K562 (cell line): ENCODE results near the gene ALOX12. TPM values are rescaled to one million over a fixed set of nuclear protein-coding genes. Genes with fewer than 3 reads are reported as not detected.

Experiments
- ATF3 ChIP-seq, 2 experiments: fragments of 450-650 bp in 1 of 2; sonication (generic) in 1 of 2; formaldehyde crosslinking in 1 of 2; IDR thresholded peaks in 1 of 2; conservative IDR thresholded peaks in 1 of 2; 2 replicates each; pipeline versions ENCODE4 v1.6.1 to v1.8.1; 2016 to 2023; ENCODE audit warnings: mild to moderate bottlenecking in 2 of 2, moderate library complexity in 2 of 2, inconsistent platforms in 1 of 2, missing genetic modification reagents in 1 of 2
- ELF4 ChIP-seq: fragments of 450-650 bp; formaldehyde crosslinking; IDR thresholded peaks from 2 replicates; pipeline ENCODE4 v1.4.0; 2022; ENCODE audit warnings: missing genetic modification characterization
- FIP1L1 ChIP-seq: fragments of 200-400 bp; formaldehyde crosslinking; IDR thresholded peaks from 2 replicates; pipeline ENCODE4 v1.6.1; 2018; ENCODE audit warnings: mild to moderate bottlenecking, low read depth, low read length; ENCODE audit not compliant: poor library complexity, severe bottlenecking
- GMEB1 ChIP-seq: fragments of 250-450 bp; sonication (Bioruptor Pico); IDR thresholded peaks from 2 replicates; pipeline ENCODE4 v1.4.0; 2020; ENCODE audit warnings: mild to moderate bottlenecking
- HES1 ChIP-seq: fragments of 450-650 bp; IDR thresholded peaks from 2 replicates; pipeline ENCODE4 v1.6.1; 2016; ENCODE audit warnings: low read depth, mild to moderate bottlenecking, moderate library complexity
- HNRNPK ChIP-seq: fragments of 200-400 bp; formaldehyde crosslinking; IDR thresholded peaks from one replicate; pipeline ENCODE4 v1.6.1; 2018; ENCODE audit warnings: mild to moderate bottlenecking, low read depth, low read length; ENCODE audit not compliant: poor library complexity, severe bottlenecking
- HNRNPL ChIP-seq: fragments of 200-400 bp; formaldehyde crosslinking; IDR thresholded peaks from 2 replicates; pipeline ENCODE4 v1.6.1; 2017; ENCODE audit warnings: low read depth, mild to moderate bottlenecking, low read length
- NR2C2 ChIP-seq, 2 experiments: fragments of 200-800 bp in 1 of 2; sonication (Bioruptor generic) in 1 of 2; sonication (generic) in 1 of 2; formaldehyde crosslinking in 1 of 2; IDR thresholded peaks; 2 replicates each; pipeline versions ENCODE4 v1.6.1 to v1.8.0; 2016 to 2022; ENCODE audit warnings: mild to moderate bottlenecking in 1 of 2, missing compliant biosample characterization in 1 of 2, missing genetic modification characterization in 1 of 2, missing genetic modification reagents in 1 of 2
- POLR2G ChIP-seq: fragments of 200-400 bp; formaldehyde crosslinking; IDR thresholded peaks from 2 replicates; pipeline ENCODE4 v1.6.1; 2017; ENCODE audit warnings: low read depth, mild to moderate bottlenecking, antibody characterized with exemption, low read length, moderate library complexity
- RBFOX2 ChIP-seq: fragments of 200-400 bp; formaldehyde crosslinking; IDR thresholded peaks from 2 replicates; pipeline ENCODE4 v1.6.1; 2017; ENCODE audit warnings: low read depth, mild to moderate bottlenecking, low read length, moderate library complexity
- SAFB2 ChIP-seq: fragments of 200-400 bp; formaldehyde crosslinking; IDR thresholded peaks from 2 replicates; pipeline ENCODE4 v1.6.1; 2018; ENCODE audit warnings: borderline replicate concordance, low read length, low read depth, moderate library complexity; ENCODE audit not compliant: severe bottlenecking
- SIN3B ChIP-seq: fragments of 450-650 bp; IDR thresholded peaks from 2 replicates; pipeline ENCODE4 v1.6.1; 2017; ENCODE audit warnings: low read depth, mild to moderate bottlenecking, moderate library complexity
- SP1 ChIP-seq: sonication (generic); formaldehyde crosslinking; IDR thresholded peaks from 2 replicates; pipeline ENCODE4 v1.8.1; 2022; ENCODE audit warnings: mild to moderate bottlenecking, missing genetic modification reagents
- SRSF1 ChIP-seq: fragments of 200-400 bp; formaldehyde crosslinking; IDR thresholded peaks from 2 replicates; pipeline ENCODE4 v1.6.1; 2017; ENCODE audit warnings: mild to moderate bottlenecking, low read depth, low read length, moderate library complexity
- TBL1XR1 ChIP-seq, 2 experiments: IDR thresholded peaks; 2 replicates each; pipeline ENCODE4 v1.6.1; 2012; ENCODE audit warnings: improper control_type of control experiment in 2 of 2, low read length in 2 of 2, mild to moderate bottlenecking in 1 of 2
- ZBTB2 ChIP-seq: fragments of 450-650 bp; IDR thresholded peaks from 2 replicates; pipeline ENCODE4 v1.6.1; 2016; ENCODE audit warnings: antibody characterized with exemption
- ZFP1 ChIP-seq: fragments of 450-650 bp; formaldehyde crosslinking; IDR thresholded peaks from 2 replicates; pipeline ENCODE4 v1.4.0; 2020; ENCODE audit warnings: mild to moderate bottlenecking, mixed read lengths
- ZNF212 ChIP-seq: fragments of 450-650 bp; formaldehyde crosslinking; IDR thresholded peaks from 2 replicates; pipeline ENCODE4 v1.4.0; 2020; ENCODE audit warnings: mild to moderate bottlenecking
- ZNF253 ChIP-seq: fragments of 250-450 bp; sonication (Bioruptor Pico); conservative IDR thresholded peaks from 2 replicates; pipeline ENCODE4 v1.6.1; 2021; ENCODE audit warnings: mild to moderate bottlenecking
- polyA plus RNA-seq, 8 experiments: library from polyadenylated mRNA; depleted of rRNA in 4 of 8; stranded (reverse) in 5 of 8; unstranded in 3 of 8; fragments of >200 nt; fragmentation: Nextera tagmentation in 2 of 8; fragmentation: Illumina TruSeq in 1 of 8; extraction: Ambion mirVana in 2 of 8; extraction: Trizol in 1 of 8; gene quantifications; 2 replicates each; pipeline versions ENCODE4 v1.2.1 to v1.2.3, GENCODE V29; 2011 to 2014; ENCODE audit warnings: inconsistent platforms in 1 of 8, missing spikeins in 1 of 8
- total RNA-seq, 7 experiments: library from RNA; depleted of rRNA in 6 of 7; stranded (reverse); fragments of >200 nt in 6 of 7; fragmentation: Illumina TruSeq in 2 of 7; extraction: Trizol in 2 of 7; gene quantifications; 2 replicates each; pipeline versions ENCODE4 v1.2.1 to v1.2.3, GENCODE V29; 2011 to 2021; ENCODE audit warnings: low replicate concordance in 1 of 7

ALOX12 gene
- total and polyA plus RNA-seq, 9 of the 15 experiments (the other 6 are each of a cell fraction or from before 2014, with no cell fraction given), result 0.09 to 1.1 (median 0.47) TPM; not detected in 1

- TF ChIP-seq ATF3 (IDR thresholded peaks at IDR 0.05), result no peak
- no peak for TF ChIP-seq ATF3 (CRISPR knock-in tag; conservative IDR thresholded peaks at IDR 0.05)
- TF ChIP-seq ELF4 (CRISPR knock-in tag), result no peak
- TF ChIP-seq GMEB1 (CRISPR knock-in tag), result no peak
- no peak for TF ChIP-seq SP1 (CRISPR knock-in tag)
- no peak for TF ChIP-seq ZNF212 (CRISPR knock-in tag)
- TF ChIP-seq ZNF253, result no peak
- peak; percentile 34 for TF ChIP-seq POLR2G
- no peak for TF ChIP-seq FIP1L1
- TF ChIP-seq SRSF1, result no peak
- no peak for TF ChIP-seq TBL1XR1 (IDR thresholded peaks at IDR 0.05; ENCODE audit: low read length in 2 of 2)
- TF ChIP-seq HNRNPL, result no peak
- TF ChIP-seq SAFB2, result no peak
- TF ChIP-seq ZFP1 (CRISPR knock-in tag), result no peak
- no peak for TF ChIP-seq SIN3B
- peak; percentile 52 for TF ChIP-seq RBFOX2
- TF ChIP-seq ZBTB2, result peak; percentile 72; the same call in 1 of the 2 replicates
- no peak for TF ChIP-seq HNRNPK
- no peak for TF ChIP-seq NR2C2 (CRISPR knock-in tag; IDR thresholded peaks at IDR 0.05)
- no peak for TF ChIP-seq NR2C2 (tag; IDR thresholded peaks at IDR 0.05)
- no peak for TF ChIP-seq HES1
These were observed 27.9 kb downstream of the ALOX12 start (continued) for GRCh38 chr17:7023576-7024401.
